Right hindlimb (tissue), 1 donor: ENCODE results near the gene GADD45GIP1.
"Not testable (repeated sequence)": the region's sequence is repeated elsewhere in the genome, so short reads cannot be mapped to it uniquely, and the experiment has no call there.

Experiments used
- DNase-seq: peaks from one replicate; pipeline ENCODE4 v3.0.0-alpha.2; 2018

The GADD45GIP1 gene

DNA sequence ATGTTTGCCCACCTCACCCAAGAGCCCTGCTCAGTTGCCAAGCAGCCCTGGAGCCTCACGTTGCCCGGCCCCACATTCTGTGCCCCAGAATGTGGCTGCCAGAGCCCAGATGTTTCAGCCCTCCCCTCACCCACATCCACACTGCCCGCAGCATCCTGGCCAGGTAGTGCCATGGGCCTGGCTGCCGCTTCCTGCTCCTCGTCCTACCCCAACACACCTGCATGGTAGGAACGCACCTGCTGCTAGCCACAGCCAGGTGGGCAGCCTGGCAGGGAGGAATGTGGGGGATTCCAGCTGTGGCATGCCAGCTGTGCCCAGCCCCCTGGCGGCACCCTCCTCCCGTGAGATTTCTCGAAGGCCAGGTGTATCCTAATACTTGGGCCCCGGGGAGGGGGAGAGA, 30.8 kb upstream of the GADD45GIP1 start:
- DNase-seq, result no peak

DNA sequence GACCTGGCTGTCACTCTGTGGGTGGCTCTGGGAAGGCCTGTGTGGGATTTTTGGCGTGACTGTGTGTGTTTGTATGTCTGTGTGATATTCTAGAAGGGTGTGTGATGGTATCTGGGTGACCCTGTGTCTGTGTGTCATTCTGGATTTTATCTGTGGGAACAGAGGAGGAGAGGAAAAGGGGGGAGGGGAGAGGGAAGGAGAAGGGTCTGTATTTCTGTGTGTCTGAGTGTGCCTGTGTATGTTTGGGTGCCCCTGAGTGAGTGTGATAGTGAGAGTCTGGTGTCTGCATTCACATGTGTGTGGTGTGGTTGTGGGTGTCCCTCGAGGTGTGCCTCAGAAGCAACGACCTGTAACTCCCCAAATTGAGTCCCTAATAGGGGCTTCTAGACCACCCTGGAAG, 30.2 kb upstream of the GADD45GIP1 start:
- no peak for DNase-seq

GRCh38 chr19:12986726-12987125, 29.7 kb upstream of the GADD45GIP1 start:
- no peak for DNase-seq

GRCh38 chr19:12985049-12985776, 28.2 kb upstream of the GADD45GIP1 start:
- peak; percentile 84 for DNase-seq

GRCh38 chr19:12984683-12985048, 27.6 kb upstream of the GADD45GIP1 start:
- DNase-seq, result no peak

GRCh38 chr19:12984143-12984627, 27.2 kb upstream of the GADD45GIP1 start:
- DNase-seq, result no peak

- DNase-seq, result peak; percentile 86
These were observed 26.6 kb upstream of the GADD45GIP1 start for GRCh38 chr19:12983542-12984142.

DNA sequence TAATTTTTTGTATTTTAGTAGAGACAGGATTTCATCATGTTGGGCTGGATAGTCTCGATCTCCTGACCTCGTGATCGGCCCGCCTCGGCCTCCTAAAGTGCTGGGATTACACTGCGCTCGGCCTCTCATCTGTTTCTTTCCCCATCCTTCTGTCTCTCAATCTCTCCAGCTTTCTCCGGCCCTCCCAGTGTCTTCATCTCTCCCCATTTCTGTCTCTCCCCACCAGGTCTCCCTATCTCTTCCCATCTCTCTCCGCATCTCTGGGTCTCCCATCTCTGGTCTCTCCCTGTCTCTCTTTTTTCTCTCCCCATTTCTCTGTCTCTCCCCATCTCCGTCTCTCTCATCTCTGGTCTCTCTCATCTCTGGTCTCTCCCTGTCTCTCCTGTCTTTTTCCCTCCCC, 26.1 kb upstream of the GADD45GIP1 start:
- no peak for DNase-seq

DNA sequence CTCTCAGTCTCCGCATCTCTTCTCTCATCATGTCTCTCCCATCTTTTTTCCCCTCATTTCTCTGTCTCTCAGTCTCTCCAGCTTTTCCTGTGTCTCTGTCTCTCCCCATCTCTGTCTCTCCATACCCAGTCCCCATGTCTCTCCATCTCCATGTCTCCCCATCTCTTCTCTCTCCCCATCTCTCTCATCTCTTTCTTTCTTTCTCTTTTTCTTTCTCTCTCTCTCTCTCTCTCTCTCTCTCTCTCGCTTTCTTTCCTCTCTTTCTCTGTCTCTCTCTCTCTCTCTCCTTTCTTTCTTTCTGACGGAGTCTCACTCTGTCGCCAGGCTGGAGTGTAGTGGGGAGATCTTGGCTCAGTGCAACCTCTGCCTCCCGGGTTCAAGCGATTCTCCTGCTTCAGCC, 25.6 kb upstream of the GADD45GIP1 start:
- no peak for DNase-seq

GRCh38 chr19:12979974-12980373, 23.0 kb upstream of the GADD45GIP1 start:
- DNase-seq, result no peak

- not testable (repeated sequence) for DNase-seq
These were observed 19.1 kb upstream of the GADD45GIP1 start for GRCh38 chr19:12976109-12976508.

DNA sequence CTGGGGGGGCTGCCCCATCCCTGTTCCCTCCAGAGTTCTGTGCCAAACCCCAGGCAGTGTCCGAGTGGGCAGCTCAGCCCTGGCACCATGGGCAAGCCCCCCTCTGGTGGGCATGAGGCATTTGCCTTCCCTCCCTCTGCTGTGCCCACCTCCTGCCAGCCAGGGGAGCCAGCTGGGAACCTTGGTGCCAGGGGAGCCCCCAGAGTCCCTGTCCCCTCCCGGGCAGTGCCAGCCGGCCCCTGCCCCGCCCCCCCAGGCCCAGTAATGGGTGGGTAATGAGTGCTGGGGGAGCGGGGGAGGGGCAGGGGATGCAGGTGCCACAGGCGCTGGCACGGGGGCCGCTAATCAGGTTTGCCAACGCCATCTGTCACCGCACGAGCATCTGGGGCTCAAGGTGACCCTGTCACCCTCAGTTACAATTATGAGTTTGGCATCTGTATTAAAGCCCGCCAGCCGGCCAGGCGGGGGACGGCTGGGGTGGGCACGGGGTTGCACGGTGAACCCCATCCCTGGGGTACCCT, 18.3 kb upstream of the GADD45GIP1 start:
- DNase-seq, result no peak

DNA sequence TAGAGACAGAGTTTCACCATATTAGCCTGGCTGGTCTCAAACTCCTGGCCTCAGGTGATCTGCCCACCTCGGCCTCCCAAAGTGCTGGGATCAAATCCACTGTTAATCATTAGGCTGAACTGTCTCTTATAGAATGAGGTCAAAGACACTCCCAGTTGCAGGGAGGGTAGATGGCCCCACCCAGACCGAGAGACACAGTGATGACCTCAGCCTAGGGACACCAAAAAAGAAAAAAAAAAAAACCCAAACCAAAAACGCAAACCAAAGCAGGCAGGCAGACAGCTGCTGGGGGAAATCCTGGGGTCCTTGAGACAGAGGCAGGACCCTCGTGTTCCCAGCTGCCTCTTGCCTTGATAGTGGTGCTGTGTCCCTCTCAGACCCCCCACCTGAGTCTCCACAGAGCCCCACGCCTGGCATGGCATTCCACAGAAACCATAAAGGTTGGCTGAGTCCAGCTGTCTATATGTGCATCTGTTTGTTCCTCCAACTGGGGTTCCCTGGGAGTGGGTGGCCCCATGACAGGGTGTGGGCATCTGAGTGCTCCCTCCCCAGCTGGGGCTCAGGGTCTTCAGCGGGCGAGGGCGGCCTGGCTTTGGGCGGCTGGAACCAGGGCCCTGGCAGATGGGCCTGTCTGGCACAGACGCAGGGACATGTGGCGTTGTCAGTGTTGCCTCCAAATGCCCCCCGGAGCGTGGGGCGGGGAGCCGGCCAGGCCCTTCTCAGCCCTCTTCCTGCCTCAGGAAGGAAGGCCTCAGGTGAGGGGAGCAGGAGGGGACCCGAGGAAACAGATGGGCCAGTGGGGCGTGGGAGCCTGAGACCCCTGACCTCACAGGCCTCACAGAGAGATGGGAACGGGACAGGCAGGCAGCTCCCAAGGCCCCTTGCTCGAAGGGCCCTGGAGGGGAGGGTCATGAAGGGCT, 17.5 kb upstream of the GADD45GIP1 start:
- no peak for DNase-seq

GRCh38 chr19:12973236-12973635, 16.2 kb upstream of the GADD45GIP1 start:
- no peak for DNase-seq

DNA sequence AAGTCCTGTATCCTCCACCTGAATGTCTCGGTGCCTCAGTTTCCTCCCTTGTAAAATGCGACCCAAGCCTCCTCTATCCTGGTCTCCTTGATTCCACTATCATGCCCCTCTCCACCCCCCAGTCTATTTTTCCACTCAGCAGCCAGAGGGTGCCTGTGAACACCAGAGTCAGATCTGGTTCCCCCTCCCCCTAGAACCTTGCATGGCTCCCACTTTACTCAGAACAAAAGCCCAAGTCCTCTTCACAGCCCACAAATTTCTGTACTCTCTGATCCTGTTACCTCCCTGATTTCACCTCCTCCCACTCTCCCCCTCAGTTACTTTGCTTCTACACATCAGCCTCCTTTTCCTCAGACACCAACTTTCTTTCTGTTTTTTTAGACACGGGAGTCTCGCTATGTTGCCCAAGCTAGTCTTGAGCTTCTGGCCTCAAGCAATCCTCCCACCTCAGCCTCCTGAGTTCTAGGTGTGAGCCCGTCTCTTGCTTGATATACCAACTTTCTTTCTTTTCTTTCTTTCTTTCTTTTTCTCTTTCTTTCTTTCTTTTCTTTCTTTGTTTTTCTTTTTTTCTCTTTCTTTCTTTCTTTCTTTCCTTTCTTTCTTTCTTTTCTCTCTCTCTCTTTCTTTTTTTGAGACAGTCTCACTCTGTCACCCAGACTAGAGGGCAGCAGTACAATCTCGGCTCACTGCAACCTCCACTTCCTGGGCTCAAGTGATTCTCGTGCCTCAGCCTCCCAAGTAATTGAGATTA, 13.2 kb upstream of the GADD45GIP1 start:
- no peak for DNase-seq

DNA sequence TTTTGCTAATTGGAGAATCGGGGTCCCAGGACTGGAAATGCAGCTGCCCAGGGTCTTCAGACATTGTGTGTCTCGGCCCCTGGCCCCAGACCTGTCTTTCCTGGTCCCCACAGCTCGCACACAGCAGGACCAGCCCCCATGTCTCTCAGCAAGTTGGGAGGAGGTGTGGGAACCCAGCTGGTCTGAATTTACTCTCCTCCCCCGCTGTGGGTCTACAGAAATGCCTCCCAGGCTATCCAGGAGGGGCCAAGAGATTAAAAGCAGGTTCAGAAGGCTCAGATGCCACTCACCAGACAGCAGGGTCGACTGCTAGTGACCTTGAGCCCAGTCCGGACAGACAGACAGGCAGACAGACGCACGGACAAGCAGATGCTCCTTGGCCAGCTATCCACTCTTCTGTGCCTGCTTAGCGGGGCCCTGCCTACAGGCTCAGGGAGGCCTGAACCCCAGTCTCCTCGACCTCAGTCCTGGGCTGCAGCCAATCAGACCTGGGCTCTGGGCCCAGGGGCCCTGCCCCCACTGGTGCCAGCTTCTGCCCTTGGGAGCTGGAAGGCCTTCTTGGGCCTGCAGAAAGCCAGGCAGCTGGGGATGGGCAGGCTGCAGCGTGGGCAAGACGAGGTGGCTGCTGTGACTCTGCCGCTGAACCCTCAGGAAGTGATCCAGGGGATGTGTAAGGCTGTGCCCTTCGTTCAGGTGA, 12.4 kb upstream of the GADD45GIP1 start, which contains the start of gene DAND5:
Gene DAND5, plus strand, starts transcription at position 285 of the 697 bp plus-strand sequence. Its CDS starts 85 bp downstream, at position 370.
- no peak for DNase-seq

DNA sequence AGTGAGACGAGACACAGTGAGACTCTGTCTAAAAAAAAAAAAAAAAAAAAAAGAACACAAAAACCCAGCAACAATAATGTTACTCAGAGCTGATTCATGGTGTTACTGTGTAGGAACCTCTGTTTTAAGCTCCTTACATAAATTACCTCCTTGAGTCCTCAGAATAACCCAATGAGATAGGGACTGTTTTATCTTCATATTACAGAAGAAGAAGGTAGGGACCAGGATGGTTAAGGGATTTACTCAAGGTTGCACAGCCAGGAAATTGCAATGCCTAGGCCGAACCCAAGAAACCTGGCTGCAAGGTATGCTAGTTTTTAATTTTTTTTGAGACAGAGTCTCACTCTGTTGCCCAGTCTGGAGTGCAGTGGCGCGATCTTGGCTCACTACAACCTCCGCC, 10.9 kb upstream of the GADD45GIP1 start:
- no peak for DNase-seq

GRCh38 chr19:12965812-12966135, 8.8 kb upstream of the GADD45GIP1 start:
- DNase-seq, result no peak

GRCh38 chr19:12965017-12965811, 8.2 kb upstream of the GADD45GIP1 start:
- DNase-seq, result peak; percentile 84

DNA sequence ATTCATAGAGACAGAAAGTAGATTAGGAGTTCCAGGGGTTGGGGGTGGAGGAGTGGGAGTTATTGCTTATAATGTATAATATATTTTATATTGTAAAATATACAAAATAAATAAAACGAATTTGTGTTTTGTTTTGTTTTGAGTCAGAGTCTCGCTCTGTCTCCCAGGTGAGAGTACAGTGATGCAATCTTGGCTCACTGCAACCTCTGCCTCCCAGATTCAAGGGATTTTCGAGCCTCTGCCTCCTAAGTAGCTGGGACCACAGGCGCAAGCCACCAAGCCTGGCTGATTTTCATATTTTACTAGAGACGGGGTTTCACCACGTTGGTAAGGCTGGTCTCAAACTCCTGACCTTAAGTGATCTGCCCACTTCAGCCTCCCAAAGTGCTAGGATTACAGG, 2.5 kb upstream of the GADD45GIP1 start:
- DNase-seq, result no peak

DNA sequence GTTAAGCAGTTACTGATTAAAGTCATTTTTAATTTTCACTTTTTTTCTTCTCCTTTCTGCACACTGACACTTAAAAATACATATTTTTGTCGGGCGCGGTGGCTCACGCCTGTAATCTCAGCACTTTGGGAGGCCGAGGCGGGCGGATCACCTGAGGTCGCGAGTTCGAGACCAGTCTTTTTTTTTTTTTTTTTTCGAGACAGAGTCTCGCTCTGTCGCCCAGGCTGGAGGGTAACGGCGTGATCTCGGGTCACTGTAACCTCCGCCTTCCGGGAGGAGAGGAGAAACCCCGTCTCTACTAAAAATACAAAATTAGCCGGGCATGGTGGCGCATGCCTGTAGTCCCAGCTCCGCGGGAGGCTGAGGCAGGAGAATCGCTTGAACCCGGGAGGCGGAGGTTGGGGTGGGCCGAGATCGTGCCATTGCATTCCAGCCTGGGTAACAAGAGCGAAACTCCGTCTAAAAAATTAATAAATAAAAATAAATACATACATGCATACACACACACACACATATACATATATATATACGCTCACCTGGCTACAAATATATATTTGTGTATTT, 448 bp upstream of the GADD45GIP1 start:
- DNase-seq, result not testable (repeated sequence)
